Body of pancreas (tissue), 4 donors: ENCODE data around the gene SUCLG1. TPM values are rescaled to one million over a fixed set of nuclear protein-coding genes. Genes with fewer than 3 reads are reported as not detected.

Source experiments
- ATAC-seq: fragments of 150-250 bp; one replicate; pipeline ENCODE4 v1.9.1; 2016
- DNase-seq, 4 donors: peaks; one replicate each; pipeline ENCODE4 v3.0.0-alpha.2; 2019
- H3K27ac ChIP-seq, 4 donors: fragments of 200-600 bp; sonication (generic); 1 replicate in 3 of 4; 2 replicates in 1 of 4; pipeline versions ENCODE4 v1.5.1 to v1.6.1; 2016 to 2019; ENCODE audit warnings: mild to moderate bottlenecking in 1 of 4, mixed read lengths in 1 of 4, moderate library complexity in 1 of 4
- H3K27me3 ChIP-seq, 2 donors: fragments of 200-600 bp; sonication (generic); one replicate each; pipeline ENCODE4 v1.6.0; 2016; ENCODE audit warnings: mild to moderate bottlenecking in 1 of 2
- H3K36me3 ChIP-seq, 2 donors: fragments of 200-600 bp; sonication (generic); replicated peaks in 1 of 2; 2 replicates each; pipeline ENCODE4 v1.5.1; 2016; ENCODE audit warnings: low read depth in 2 of 2; ENCODE audit not compliant: insufficient read depth in 1 of 2
- H3K4me1 ChIP-seq: fragments of 200-600 bp; sonication (generic); one replicate; pipeline ENCODE4 v1.6.0; 2016
- H3K4me3 ChIP-seq, 2 donors: fragments of 200-600 bp; sonication (generic); 1 replicate in 1 of 2; 2 replicates in 1 of 2; pipeline ENCODE4 v1.5.1; 2016 to 2019
- H3K9me3 ChIP-seq, 3 donors: fragments of 200-600 bp; sonication (generic); 1 replicate in 2 of 3; 2 replicates in 1 of 3; pipeline ENCODE4 v1.5.1; 2016
- CTCF ChIP-seq, 7 experiments: fragments of 450-650 bp in 4 of 7; fragments of 200-600 bp in 3 of 7; sonication (generic) in 3 of 7; IDR thresholded peaks; one replicate each; pipeline ENCODE4 v1.5.1; 2016 to 2019; ENCODE audit warnings: antibody characterized with exemption in 7 of 7
- POLR2A ChIP-seq, 3 donors: fragments of 450-650 bp; IDR thresholded peaks; one replicate each; pipeline ENCODE4 v1.6.1; 2016; ENCODE audit warnings: antibody characterized with exemption in 3 of 3, mild to moderate bottlenecking in 2 of 3
- WGBS, 2 donors: methylation state at CpG; one replicate each; pipeline ENCODE4 v1.1.5; 2017; 5-methylcytosine and 5-hydroxymethylcytosine counted together
- intact Hi-C: fragments of 100-400 bp; cut with DNase I; formaldehyde crosslinking; loops from one replicate; pipeline ENCODE4 v1.15.1; 2023
- total RNA-seq, 2 donors: library from RNA; depleted of rRNA; stranded (reverse); fragments of >200 nt; gene quantifications; one replicate each; pipeline ENCODE4 v1.1.0, GENCODE V29; 2016

The SUCLG1 gene
- total RNA-seq, 2 donors from 2014 or later: 51.1 to 89.2 TPM

DNA sequence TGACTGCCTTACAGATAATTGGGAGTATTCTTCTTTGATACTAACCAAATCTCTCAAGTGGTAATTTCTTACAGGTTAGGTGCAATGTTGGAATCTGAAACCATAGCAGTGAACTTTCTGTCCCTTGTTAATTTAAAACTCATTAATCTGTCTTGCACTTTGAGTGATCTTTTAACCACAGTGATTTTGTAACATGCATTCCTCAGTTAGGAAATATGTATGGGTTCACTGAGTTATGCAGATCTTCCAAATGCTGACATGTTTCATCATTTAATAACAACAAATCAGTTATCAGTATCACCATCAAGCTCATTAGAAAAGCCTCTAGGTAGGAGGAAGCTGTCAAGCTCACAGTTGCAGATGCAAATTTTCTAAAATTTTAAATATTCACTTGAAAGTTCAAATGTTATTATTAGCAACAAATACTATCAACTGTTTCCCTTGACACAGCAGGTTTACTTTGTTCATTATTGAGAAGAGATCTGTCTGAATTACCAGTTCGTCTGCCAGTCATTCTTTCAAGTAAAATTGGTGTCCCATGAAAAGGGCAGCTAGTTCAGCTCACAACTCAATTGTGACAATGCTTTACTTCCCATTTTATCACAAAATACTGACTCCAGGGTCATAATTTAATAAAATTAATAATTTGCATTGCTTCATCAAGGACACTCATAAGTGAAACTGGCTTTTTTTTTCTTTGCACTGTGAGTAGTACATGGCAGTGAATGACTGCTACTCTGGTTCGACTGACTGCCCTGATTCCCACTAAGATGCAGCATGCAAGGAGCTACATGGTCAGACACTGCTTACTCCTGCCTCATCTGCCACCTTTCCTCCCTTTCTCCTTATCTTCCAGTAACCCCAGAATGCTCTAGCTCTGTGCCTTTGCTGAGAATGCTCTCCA, 31.6 kb downstream of the SUCLG1 start:
- TF ChIP-seq POLR2A (IDR thresholded peaks at IDR 0.05): no peak
- no peak for TF ChIP-seq CTCF (IDR thresholded peaks at IDR 0.05)
- no peak for DNase-seq
- H3K4me1 ChIP-seq: no peaks in the 10 kb centered on the region
- no peak overlapping the region for H3K27ac ChIP-seq
- ATAC-seq: no peak
- H3K27me3 ChIP-seq: no peaks in the 10 kb centered on the region
- WGBS, 2 donors: 49 to 55% methylated on average over 2 of the region's 2 CpGs
- H3K9me3 ChIP-seq: no peaks in the 10 kb centered on the region
- peaks cover 0 to 16% of the 10 kb centered on the region in 2 donors for H3K36me3 ChIP-seq
- intact Hi-C loops: no loop called here
- H3K4me3 ChIP-seq: no peak overlapping the region

DNA sequence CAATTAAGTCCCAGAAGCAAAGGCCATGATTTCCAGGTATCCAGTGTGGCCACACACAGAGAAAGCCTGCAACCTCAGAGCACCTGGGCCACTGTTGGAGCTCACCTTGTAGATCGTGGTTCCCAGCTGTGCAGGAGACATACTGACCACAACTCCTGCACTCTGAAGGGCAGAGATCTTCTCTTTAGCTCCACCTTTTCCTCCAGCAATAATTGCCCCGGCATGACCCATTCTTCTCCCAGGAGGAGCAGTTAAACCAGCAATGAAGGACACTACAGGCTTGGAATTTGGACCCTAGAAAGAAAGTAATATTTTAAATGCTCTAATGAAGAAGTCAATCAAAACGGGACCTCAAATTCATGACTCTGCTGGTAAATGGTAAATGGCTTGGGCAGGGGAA, 33.8 kb downstream of the SUCLG1 start:
- Histone ChIP-seq H3K36me3 (peaks cover 0 to 10% of the 10 kb centered on the region in 2 donors), H3K27me3 (no peaks in the 10 kb centered on the region), H3K27ac (no peak overlapping the region), H3K4me1 (no peaks in the 10 kb centered on the region), H3K4me3 (no peak overlapping the region), H3K9me3 (no peaks in the 10 kb centered on the region)
- intact Hi-C loops: no loop called here
- WGBS, 2 donors: 63 to 76% methylated on average over 3 of the region's 3 CpGs
- no peak for DNase-seq
- no peak for TF ChIP-seq CTCF (IDR thresholded peaks at IDR 0.05)
- no peak for TF ChIP-seq POLR2A (IDR thresholded peaks at IDR 0.05)
- no peak for ATAC-seq

- intact Hi-C loops: no loop called here
- peak in 6 of 7 experiments; percentile 23 to 40 (median 32) for TF ChIP-seq CTCF (IDR thresholded peaks at IDR 0.05)
- TF ChIP-seq POLR2A (IDR thresholded peaks at IDR 0.05): no peak
- H3K4me3 ChIP-seq: no peak overlapping the region
- no peaks in the 10 kb centered on the region for H3K27me3 ChIP-seq
- DNase-seq (no peak), ATAC-seq (no peak)
- H3K4me1 ChIP-seq: no peaks in the 10 kb centered on the region
- H3K27ac ChIP-seq: no peak overlapping the region
- peaks cover 0 to 10% of the 10 kb centered on the region in 2 donors for H3K36me3 ChIP-seq
- H3K9me3 ChIP-seq: no peaks in the 10 kb centered on the region
Observed at GRCh38 chr2:84424152-84424551, 34.9 kb downstream of the SUCLG1 start.

GRCh38 chr2:84421791-84422190, 37.3 kb downstream of the SUCLG1 start:
- H3K27ac ChIP-seq: no peak overlapping the region
- H3K27me3 ChIP-seq: no peaks in the 10 kb centered on the region
- WGBS, 2 donors: 92 to 100% methylated on average over 1 of the region's 1 CpG
- peaks cover 6% of the 10 kb centered on the region for H3K4me1 ChIP-seq
- TF ChIP-seq CTCF (IDR thresholded peaks at IDR 0.05) (no peak), POLR2A (IDR thresholded peaks at IDR 0.05) (no peak)
- DNase-seq (no peak), ATAC-seq (no peak)
- peaks cover 0 to 6% of the 10 kb centered on the region in 2 donors for H3K36me3 ChIP-seq
- H3K9me3 ChIP-seq: no peaks in the 10 kb centered on the region
- no peak overlapping the region for H3K4me3 ChIP-seq
- intact Hi-C loops: no loop called here

GRCh38 chr2:84421197-84421596, 37.9 kb downstream of the SUCLG1 start:
- ATAC-seq: no peak
- DNase-seq: no peak
- TF ChIP-seq CTCF (IDR thresholded peaks at IDR 0.05) (no peak), POLR2A (IDR thresholded peaks at IDR 0.05) (no peak)
- WGBS, 2 donors: 66 to 86% methylated on average over 2 of the region's 2 CpGs
- H3K36me3 ChIP-seq: peaks cover 0 to 6% of the 10 kb centered on the region in 2 donors
- H3K27ac ChIP-seq: no peak overlapping the region
- H3K4me1 ChIP-seq: peaks cover 6% of the 10 kb centered on the region
- H3K4me3 ChIP-seq: no peak overlapping the region
- H3K9me3 ChIP-seq: no peaks in the 10 kb centered on the region
- no peaks in the 10 kb centered on the region for H3K27me3 ChIP-seq
- intact Hi-C loops: no loop called here
